Amniotic epithelial cell (primary cell): Measurements from ENCODE around the gene TRAF3IP1.
"Not testable (repeated sequence)": the region's sequence is repeated elsewhere in the genome, so short reads cannot be mapped to it uniquely, and the experiment has no call there.

Source experiments
- DNase-seq: peaks from one replicate; pipeline ENCODE4 v3.0.0-alpha.2; 2010; ENCODE audit warnings: low read depth

TRAF3IP1 gene

DNA sequence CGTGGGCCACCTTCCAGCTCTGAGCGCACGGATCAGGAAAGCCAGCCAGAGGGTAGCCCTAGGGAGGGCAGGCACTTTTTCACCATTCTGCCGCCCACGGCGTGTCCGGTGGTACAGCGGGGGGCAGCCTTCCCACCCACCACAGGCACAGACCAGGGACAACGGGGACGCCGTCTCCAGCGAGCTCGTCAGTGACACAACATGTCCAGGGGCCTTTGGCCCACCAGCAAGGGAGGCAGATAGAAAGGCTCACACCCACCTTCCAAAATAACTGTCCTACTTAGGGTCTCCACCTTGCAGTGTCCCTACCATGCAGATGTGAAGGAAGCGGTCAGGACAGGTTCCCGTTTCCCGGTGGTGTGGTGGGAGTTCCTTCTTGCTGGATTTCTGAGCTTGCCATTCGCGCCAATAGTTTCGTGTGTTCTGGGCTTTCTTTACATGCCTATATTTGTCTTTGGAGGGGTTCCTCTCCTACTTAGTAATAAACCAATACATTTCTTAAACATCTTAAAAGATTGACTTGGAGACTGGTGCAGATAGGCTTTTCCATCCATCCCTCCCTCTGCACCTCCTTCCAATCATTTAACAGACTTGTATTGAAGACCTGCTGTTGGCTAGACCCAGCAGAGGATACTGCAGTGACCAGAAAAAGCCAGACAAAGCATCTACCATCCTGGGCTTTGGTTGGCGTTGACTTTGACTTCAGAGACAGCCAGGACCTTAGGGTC is 107.3 kb downstream of the TRAF3IP1 start:
- DNase-seq: no peak

- no peak for DNase-seq
These were observed 108.5 kb downstream of the TRAF3IP1 start for GRCh38 chr2:238428866-238429265.

DNA sequence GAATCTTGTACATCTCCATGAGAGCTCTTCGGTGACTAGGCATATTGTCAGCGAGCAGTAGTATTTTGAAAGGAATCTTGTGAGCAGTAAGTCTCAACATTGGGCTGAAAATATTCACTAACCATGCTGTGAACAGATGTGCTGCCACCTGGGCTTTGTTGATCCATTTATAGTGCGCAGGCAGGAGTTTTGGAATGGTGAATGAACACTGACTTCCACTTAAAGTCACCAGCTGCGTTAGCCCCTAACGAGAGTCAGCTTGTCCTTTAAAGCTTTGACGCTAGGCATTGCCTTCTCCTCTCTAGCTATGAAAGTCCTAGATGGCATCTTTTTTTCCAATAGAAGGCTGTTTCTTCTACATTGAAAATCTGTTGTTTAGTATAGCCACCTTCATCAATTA is 110.5 kb downstream of the TRAF3IP1 start:
- no peak for DNase-seq

GRCh38 chr2:238431456-238431855 is 111.1 kb downstream of the TRAF3IP1 start:
- DNase-seq: no peak

DNA sequence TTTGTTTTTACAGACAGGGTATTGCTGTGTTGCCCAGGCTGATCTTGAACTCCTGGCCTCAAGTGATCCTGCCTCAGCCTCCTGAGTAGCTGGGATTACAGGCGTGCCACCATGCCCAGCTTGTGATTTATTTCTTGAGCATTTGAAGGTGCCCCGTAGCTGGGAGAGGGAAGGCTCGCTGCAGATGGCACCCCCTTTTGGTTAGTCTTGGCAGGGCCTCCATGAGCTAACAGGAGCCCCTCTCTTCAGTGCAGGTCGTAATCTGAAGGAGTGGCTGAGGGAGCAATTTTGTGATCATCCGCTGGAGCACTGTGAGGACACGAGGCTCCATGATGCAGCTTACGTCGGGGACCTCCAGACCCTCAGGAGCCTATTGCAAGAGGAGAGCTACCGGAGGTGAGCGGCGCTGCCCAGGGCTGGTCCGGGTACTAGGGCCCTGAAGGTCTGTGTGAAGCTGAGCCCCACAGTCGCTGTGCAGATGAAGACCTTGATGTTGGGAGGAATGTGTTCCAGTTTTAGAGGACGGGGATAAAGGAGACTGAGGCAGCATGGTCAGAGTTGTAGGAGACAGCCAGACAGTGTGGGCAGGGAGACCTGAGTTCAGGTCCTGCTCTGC is 113.1 kb downstream of the TRAF3IP1 start:
- no peak for DNase-seq

- DNase-seq: peak; percentile 94
These were observed 113.9 kb downstream of the TRAF3IP1 start for GRCh38 chr2:238433941-238434845.

DNA sequence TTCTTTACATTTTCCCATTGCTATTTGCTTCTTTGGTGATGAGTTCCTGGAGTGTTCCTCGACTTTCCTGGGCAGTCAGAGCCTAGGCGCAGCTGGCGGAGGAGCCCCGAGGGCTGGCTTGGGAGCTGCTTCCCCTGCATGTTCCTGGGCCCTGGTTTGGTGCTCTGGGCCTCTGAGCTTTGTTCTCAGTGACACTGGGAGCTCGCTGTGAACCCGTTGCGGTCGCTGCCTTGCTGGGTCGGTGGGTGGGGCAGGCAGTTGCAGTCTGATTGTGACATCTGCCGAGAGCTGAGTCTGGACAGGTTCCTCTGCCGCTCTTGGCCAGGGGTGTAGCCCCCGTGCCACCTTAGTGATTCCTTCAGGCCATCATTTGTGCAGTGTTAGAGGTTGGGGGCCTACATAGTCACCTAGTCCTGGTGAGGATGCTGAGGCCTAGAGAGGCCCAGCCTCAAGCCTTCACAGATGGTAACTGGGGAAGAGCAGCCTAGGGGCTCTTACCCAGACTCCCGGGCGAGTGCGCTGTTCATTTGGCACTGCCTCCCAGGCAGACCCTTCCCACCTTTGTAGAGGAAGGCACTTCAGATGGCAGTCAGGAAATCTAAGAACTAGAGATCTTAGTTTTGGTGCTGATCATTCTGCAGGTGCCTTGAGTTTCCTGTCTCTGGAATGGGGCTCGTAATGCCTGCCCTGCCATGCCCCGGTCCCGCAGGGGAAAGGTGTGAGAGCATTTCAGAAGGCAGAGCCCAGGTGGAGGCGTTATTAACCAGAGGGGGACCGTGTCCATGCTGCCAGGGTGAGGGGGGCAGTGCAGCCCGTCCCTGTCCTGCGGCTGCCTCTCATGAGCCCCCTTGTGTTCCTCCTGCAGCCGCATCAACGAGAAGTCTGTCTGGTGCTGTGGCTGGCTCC is 114.8 kb downstream of the TRAF3IP1 start:
- no peak for DNase-seq

DNA sequence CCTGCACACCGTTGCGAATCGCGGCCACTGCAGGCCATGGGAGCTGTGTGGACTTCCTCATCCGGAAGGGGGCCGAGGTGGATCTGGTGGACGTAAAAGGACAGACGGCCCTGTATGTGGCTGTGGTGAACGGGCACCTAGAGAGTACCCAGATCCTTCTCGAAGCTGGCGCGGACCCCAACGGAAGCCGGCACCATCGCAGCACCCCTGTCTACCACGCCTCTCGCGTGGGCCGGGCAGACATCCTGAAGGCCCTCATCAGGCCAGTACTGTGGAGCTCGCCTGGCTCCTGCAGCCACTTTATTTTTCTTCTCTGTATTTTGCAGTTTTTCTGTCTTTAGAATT is 115.4 kb downstream of the TRAF3IP1 start:
- no peak for DNase-seq

GRCh38 chr2:238438856-238439849 is 118.8 kb downstream of the TRAF3IP1 start:
- peak; percentile 92 for DNase-seq

- no peak for DNase-seq
These were observed 119.6 kb downstream of the TRAF3IP1 start for GRCh38 chr2:238439917-238440316.

DNA sequence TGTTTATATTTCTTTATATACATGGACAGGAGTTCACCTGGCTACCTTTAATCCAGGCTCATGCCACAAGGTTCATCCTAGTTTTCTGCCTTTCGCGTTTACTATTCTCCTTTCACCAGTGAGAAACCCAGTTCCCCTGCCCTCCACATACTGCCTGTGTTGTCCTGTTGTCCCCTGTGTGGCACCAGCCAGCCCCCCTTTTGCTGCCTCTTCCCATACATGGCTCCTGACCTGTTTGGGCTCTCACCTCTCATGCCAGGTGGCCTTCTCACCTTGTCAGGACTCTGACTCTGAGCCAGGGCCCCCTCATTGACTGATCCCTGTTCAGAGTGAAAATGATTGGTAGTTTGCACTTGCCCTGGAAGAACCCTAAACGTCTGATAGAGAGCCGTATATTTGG is 120.0 kb downstream of the TRAF3IP1 start:
- DNase-seq: no peak

DNA sequence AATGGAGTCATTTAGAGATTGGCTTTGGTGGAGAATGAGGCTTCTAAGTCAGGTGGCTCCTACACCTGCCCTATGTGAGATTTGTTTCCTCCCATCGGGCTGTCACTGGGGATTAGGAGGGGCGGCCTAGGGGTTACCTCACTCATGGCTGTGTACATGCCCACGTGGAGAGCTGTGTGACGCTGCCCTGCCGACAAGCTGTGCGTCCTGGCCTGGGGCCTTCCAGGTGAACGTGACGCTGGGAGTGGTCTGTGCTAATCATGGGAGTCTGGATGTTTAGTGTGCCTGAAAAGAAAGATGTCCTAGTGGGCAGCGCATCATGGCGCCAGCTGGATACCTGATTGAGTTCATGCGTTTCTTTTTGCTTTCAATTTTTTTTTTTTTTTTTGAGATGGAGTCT is 120.4 kb downstream of the TRAF3IP1 start:
- DNase-seq: no peak

DNA sequence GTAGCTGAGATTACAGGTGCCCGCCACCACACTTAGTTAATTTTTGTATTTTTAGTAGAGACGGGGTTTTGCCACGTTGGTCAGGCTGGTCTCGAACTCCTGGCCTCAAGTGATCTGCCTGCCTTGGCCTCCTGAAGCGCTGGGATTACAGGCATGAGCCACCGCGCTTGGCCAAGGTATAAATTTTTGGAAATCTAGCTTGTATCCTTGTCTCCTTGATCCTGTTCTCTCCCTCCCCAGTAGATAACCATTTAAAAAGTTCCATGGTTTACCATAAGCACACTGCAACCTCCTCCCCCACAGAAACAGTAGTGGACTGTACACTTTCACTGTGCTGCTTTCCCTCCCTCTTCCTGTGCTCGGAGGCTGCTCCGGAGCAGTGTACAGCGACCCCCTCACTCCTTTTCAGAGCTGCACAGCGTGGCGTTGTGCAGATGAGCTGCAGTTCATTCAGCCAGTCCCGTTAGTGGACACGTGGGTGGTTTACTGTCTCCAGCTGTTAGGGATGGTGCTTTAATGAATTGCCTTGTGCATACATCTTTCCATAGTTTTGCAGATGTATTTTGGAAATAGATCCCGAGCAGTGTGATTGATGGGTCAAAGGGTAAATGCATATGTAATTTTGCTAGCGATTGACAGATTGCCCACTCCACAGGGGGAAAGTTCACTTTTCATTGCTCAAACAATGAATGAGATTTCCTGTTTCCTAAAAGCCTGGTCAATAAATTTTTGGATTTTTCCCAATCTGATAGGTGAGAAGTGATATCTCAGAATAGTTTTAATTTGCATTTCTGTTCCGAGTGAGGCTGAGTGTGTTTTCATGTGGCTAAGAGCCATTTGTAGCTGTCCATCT is 121.2 kb downstream of the TRAF3IP1 start:
- peak; percentile 50 for DNase-seq

DNA sequence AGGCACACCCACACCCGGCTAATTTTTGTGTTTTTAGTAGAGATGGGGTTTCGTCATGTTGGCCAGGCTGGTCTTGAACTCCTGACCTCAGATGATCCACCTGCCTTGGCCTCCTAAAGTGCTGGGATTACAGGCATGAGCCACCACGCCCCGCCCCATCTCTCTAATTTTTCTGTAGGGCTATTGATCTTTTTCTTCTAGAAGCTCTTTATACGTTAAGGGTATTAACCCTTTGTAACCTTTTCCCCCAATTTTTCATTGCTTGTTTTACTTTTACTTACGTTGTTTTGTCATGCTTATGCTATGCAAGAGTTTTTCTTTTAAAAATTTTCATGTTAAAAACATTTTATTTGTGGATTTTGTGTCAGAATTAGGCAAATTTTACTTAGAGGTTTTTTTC is 121.9 kb downstream of the TRAF3IP1 start:
- DNase-seq: not testable (repeated sequence)

GRCh38 chr2:238444242-238444641 is 123.9 kb downstream of the TRAF3IP1 start:
- no peak for DNase-seq

DNA sequence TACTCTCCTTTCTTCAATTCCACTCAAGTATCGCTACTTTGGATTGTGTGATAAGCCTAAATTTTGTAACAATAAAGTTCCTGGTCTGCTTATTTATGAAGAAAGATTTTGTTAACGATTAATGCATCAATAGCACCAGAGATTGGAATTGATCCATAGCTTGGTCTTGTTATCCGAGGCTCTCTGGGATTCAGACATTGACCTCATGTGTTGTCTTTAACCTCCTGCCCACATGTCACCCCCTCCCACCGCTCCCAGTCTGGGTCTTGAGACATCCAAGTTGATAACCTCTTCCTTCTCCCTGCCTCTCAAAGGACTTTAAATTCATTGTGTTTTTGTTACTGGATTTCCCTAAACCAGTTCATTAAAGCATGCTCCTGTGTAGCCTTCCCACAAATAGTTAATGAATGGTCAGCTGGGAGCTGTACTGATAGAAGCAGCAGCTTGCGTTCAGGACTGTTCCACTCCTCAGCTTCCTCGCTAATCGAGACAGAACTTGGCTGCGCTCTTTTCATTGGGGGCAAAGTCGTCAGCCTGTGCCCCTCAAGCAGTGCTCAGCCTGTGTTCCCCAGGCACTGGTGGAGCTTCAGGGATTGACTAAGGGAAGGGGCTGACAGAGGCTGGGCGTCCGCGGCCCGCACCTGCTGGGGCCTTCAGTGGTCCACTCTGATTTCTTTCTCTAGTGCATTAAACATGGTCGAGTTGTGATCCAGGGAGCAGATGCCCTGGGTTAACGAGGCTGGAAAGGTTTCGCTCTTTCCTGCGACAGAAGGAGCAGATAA is 125.3 kb downstream of the TRAF3IP1 start:
- no peak for DNase-seq

- no peak for DNase-seq
These were observed 126.1 kb downstream of the TRAF3IP1 start for GRCh38 chr2:238446371-238446770.

GRCh38 chr2:238448031-238448955 is 128.0 kb downstream of the TRAF3IP1 start:
- no peak for DNase-seq
